ENCODE data around the gene PPA2.
"Not testable (repeated sequence)": the region's sequence is repeated elsewhere in the genome, so short reads cannot be mapped to it uniquely, and the experiment has no call there.

The PPA2 gene

GRCh38 chr4:105473324-105474098, at the start of gene PPA2:
Gene PPA2 (minus strand): TSS chr4:105474062. CDS start chr4:105474050, 12 bp downstream.
- DNase-seq, result peak; percentile 84

GRCh38 chr4:105520819-105521790, 47.2 kb upstream of the PPA2 start:
- DNase-seq, result no peak

GRCh38 chr4:105510245-105510644, 36.4 kb upstream of the PPA2 start:
- DNase-seq, result no peak

GRCh38 chr4:105509714-105510113, 35.9 kb upstream of the PPA2 start:
- DNase-seq, result no peak

- DNase-seq, result no peak
Observed at GRCh38 chr4:105509291-105509690, 35.4 kb upstream of the PPA2 start.

GRCh38 chr4:105504744-105505143, 30.9 kb upstream of the PPA2 start:
- no peak for DNase-seq

- DNase-seq, result no peak
Observed at GRCh38 chr4:105503484-105503883, 29.6 kb upstream of the PPA2 start.

- no peak for DNase-seq
Observed at GRCh38 chr4:105496899-105497298, 23.0 kb upstream of the PPA2 start.

- no peak for DNase-seq
Observed at GRCh38 chr4:105495667-105496066, 21.8 kb upstream of the PPA2 start.

- DNase-seq, result no peak
Observed at GRCh38 chr4:105490523-105490922, 16.7 kb upstream of the PPA2 start.

- DNase-seq, result no peak
Observed at GRCh38 chr4:105483840-105484239, 10.0 kb upstream of the PPA2 start.

GRCh38 chr4:105474099-105474518, 247 bp upstream of the PPA2 start:
- DNase-seq, result no peak

GRCh38 chr4:105472871-105473323, 965 bp downstream of the PPA2 start:
- DNase-seq, result no peak

GRCh38 chr4:105471566-105472176, 2.2 kb downstream of the PPA2 start:
- DNase-seq, result peak; percentile 72

GRCh38 chr4:105470766-105471165, 3.1 kb downstream of the PPA2 start:
- DNase-seq, result no peak

GRCh38 chr4:105469736-105470135, 4.1 kb downstream of the PPA2 start:
- DNase-seq, result no peak

- no peak for DNase-seq
Observed at GRCh38 chr4:105466580-105466979, 7.3 kb downstream of the PPA2 start.

- not testable (repeated sequence) for DNase-seq
Observed at GRCh38 chr4:105464563-105464962, 9.3 kb downstream of the PPA2 start.

GRCh38 chr4:105462576-105462975, 11.3 kb downstream of the PPA2 start:
- DNase-seq, result no peak

GRCh38 chr4:105461621-105462382, 12.1 kb downstream of the PPA2 start:
- no peak for DNase-seq

- no peak for DNase-seq
Observed at GRCh38 chr4:105461221-105461620, 12.6 kb downstream of the PPA2 start.

- no peak for DNase-seq
Observed at GRCh38 chr4:105460306-105460705, 13.6 kb downstream of the PPA2 start.
